Stimulated activated CD8-positive, alpha-beta memory T cell treated with anti-CD3 and anti-CD28 coated beads, Interleukin-7, amount 100 ng/mL, for 4 hours (primary cell): ENCODE measurements around the gene ZNF710.

Experiments used
- DNase-seq, 2 donors: peaks; one replicate each; pipeline ENCODE4 v3.0.0-alpha.2; 2020; ENCODE audit warnings: low read depth in 2 of 2

The ZNF710 gene

GRCh38 chr15:90080818-90081393 is 79.8 kb downstream of the ZNF710 start:
- no peak for DNase-seq

GRCh38 chr15:90082140-90082715 is 81.1 kb downstream of the ZNF710 start:
- no peak for DNase-seq

- DNase-seq = no peak
These were observed 82.3 kb downstream of the ZNF710 start for GRCh38 chr15:90083419-90083818.

- DNase-seq = no peak
These were observed 83.0 kb downstream of the ZNF710 start for GRCh38 chr15:90083954-90084607.

GRCh38 chr15:90084876-90085423 is 83.8 kb downstream of the ZNF710 start:
- DNase-seq = no peak

- no peak for DNase-seq
These were observed 84.4 kb downstream of the ZNF710 start for GRCh38 chr15:90085565-90085964.

- DNase-seq = no peak
These were observed 85.7 kb downstream of the ZNF710 start for GRCh38 chr15:90086868-90087268.

- DNase-seq = no peak
These were observed 86.5 kb downstream of the ZNF710 start for GRCh38 chr15:90087454-90088154.

- DNase-seq = no peak
These were observed 89.2 kb downstream of the ZNF710 start for GRCh38 chr15:90090226-90090848.

- DNase-seq = no peak
These were observed 90.2 kb downstream of the ZNF710 start for GRCh38 chr15:90091156-90091931.

GRCh38 chr15:90095521-90095959 is 94.4 kb downstream of the ZNF710 start:
- no peak for DNase-seq

- DNase-seq = peak; percentile 48 to 66
These were observed 96.4 kb downstream of the ZNF710 start for GRCh38 chr15:90097475-90097874.

- DNase-seq = peak in 1 of 2 donors; percentile 32
These were observed 98.1 kb downstream of the ZNF710 start for GRCh38 chr15:90099072-90099867.

GRCh38 chr15:90099868-90100831 is 99.0 kb downstream of the ZNF710 start:
- DNase-seq = no peak

GRCh38 chr15:90101130-90101968 is 100.2 kb downstream of the ZNF710 start:
- DNase-seq = no peak

GRCh38 chr15:90101969-90102890 is 101.1 kb downstream of the ZNF710 start, which contains the start of gene IDH2:
TSS of gene IDH2 (minus strand) at chr15:90102468. CDS start at chr15:90102390, 78 bp downstream.
- peak in 1 of 2 donors; percentile 71 for DNase-seq
